Measurements from ENCODE around the gene CA12. TPM values are rescaled to one million over a fixed set of nuclear protein-coding genes. Genes with fewer than 3 reads are reported as not detected.

Gene CA12
- total RNA-seq, 1 donor from 2014 or later: not detected

DNA sequence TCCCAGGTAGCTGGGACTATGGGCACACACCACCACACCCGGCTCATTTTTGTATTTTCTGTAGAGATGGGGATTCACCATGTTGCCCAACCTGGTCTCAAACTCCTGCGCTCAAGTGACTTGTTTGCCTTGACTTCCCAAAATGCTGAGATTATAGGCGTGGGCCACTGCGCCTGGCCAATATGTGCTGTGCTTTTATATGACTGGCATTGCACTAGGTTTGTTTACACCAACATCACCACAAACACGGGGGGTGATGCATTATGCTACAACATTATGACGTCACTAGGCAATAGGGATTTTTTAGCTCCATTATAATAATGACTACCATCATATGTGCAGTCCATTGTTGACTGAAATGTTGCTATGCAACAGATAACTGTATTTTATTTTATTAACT is 97.3 kb downstream of the CA12 start:
- no peaks in the 10 kb centered on the region for H3K36me3 Mint-ChIP-seq (ENCODE audit: unreplicated experiment)
- DNase-seq: no peak
- H3K27ac Mint-ChIP-seq (ENCODE audit: unreplicated experiment): no peak overlapping the region
- H3K27me3 Mint-ChIP-seq (ENCODE audit: unreplicated experiment): no peaks in the 10 kb centered on the region
- H3K4me3 Mint-ChIP-seq (ENCODE audit: unreplicated experiment): no peak overlapping the region
- no peaks in the 10 kb centered on the region for H3K9me3 Mint-ChIP-seq (ENCODE audit: unreplicated experiment)
- no peak for TF ChIP-seq CTCF (IDR thresholded peaks at IDR 0.05; ENCODE audit: partially characterized antibody, unreplicated experiment)
- H3K4me1 Mint-ChIP-seq (ENCODE audit: low read depth, unreplicated experiment): no peaks in the 10 kb centered on the region

- Mint-ChIP-seq H3K27me3 (ENCODE audit: unreplicated experiment) (no peaks in the 10 kb centered on the region), H3K27ac (ENCODE audit: unreplicated experiment) (no peak overlapping the region), H3K4me3 (ENCODE audit: unreplicated experiment) (no peak overlapping the region), H3K9me3 (ENCODE audit: unreplicated experiment) (no peaks in the 10 kb centered on the region), H3K36me3 (ENCODE audit: unreplicated experiment) (no peaks in the 10 kb centered on the region), H3K4me1 (ENCODE audit: low read depth, unreplicated experiment) (peaks cover 2% of the 10 kb centered on the region)
- no peak for TF ChIP-seq CTCF (IDR thresholded peaks at IDR 0.05; ENCODE audit: partially characterized antibody, unreplicated experiment)
- no peak for DNase-seq
These were observed 98.5 kb downstream of the CA12 start for GRCh38 chr15:63283126-63283525.

DNA sequence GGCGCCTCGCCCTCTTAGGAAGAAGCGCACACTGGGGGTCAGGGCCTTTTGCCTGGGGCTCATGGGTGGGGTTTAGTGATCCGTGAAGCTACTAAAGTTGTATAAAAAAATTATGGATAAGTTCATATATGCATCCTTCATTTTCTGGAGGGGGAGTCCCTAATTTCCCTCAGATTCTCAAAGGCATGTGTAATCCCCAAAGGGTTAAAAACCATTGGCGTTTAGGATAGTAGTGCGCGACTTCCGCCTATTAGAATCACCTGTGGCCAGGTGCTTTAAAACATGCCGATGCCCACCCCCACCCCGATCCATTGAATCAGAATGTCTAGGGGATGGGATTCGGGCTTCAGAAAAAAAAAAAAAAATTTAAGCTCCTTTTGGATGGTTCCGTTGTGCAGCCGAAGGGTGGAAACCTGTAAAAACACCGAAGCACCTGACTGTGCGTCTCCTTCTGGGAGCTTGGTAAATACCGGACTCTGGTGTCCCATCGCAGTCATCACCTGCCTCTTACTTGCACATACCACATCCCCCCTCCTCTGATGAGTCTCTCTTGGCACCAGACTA is 103.7 kb downstream of the CA12 start:
- peaks cover 2% of the 10 kb centered on the region for H3K9me3 Mint-ChIP-seq (ENCODE audit: unreplicated experiment)
- H3K4me3 Mint-ChIP-seq (ENCODE audit: unreplicated experiment): peak overlapping the region; percentile 89
- no peaks in the 10 kb centered on the region for H3K27me3 Mint-ChIP-seq (ENCODE audit: unreplicated experiment)
- peaks cover 3% of the 10 kb centered on the region for H3K36me3 Mint-ChIP-seq (ENCODE audit: unreplicated experiment)
- H3K4me1 Mint-ChIP-seq (ENCODE audit: low read depth, unreplicated experiment): peaks cover 15% of the 10 kb centered on the region
- no peak for DNase-seq
- H3K27ac Mint-ChIP-seq (ENCODE audit: unreplicated experiment): no peak overlapping the region
- no peak for TF ChIP-seq CTCF (IDR thresholded peaks at IDR 0.05; ENCODE audit: partially characterized antibody, unreplicated experiment)

DNA sequence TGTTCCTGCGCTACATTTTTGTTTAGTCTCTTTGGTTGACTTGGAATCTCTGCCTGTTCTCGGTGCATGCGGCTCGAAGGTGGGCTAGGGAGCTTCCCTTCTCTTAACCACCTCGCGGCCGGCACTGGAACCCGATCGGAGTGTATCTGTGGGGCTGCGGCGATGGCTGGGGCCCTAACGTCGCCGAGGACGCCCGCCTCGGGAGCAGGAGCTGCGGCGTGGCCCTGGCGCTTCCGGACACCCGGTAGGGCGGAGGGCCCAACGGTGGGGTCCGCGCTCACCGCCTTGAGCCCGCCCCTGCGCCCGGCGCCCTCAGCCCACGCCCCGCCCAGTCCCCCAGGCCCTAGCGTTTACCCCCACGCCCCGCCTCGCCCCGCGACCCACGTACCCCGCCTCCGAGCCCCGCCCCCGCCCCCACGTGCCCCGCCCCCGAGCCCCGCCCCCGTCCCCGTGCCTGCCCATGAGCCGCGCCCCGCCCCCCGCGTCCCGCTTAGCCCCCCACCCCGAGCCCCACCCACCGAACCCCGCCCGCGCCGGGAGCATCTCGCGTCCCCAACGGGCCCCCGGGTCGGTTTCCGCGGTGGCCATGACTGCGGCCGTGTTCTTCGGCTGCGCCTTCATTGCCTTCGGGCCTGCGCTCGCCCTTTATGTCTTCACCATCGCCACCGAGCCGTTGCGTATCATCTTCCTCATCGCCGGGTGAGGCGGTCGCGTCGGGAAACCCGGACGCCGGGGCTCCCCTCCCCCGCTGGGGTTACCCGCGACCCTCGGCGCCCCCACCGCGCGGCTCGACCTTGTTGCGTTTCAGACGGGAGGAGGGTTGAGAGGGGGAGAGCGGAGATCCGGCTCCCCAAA is 104.4 kb downstream of the CA12 start, which contains the start of gene APH1B:
Gene APH1B, plus strand, starts transcription at position 568 of the 855 bp plus-strand sequence. Its CDS starts 19 bp downstream, at position 587.
- peaks cover 15% of the 10 kb centered on the region for H3K4me1 Mint-ChIP-seq (ENCODE audit: low read depth, unreplicated experiment)
- DNase-seq: peak; percentile 77
- peak within 1 kb of the TSS; percentile 79 for H3K27ac Mint-ChIP-seq (ENCODE audit: unreplicated experiment)
- TF ChIP-seq CTCF (IDR thresholded peaks at IDR 0.05; ENCODE audit: partially characterized antibody, unreplicated experiment): no peak
- H3K4me3 Mint-ChIP-seq (ENCODE audit: unreplicated experiment): peak within 1 kb of the TSS; percentile 89
- H3K9me3 Mint-ChIP-seq (ENCODE audit: unreplicated experiment): peaks cover 2% of the 10 kb centered on the region
- peaks cover 1% of the 10 kb centered on the region for H3K27me3 Mint-ChIP-seq (ENCODE audit: unreplicated experiment)
- H3K36me3 Mint-ChIP-seq (ENCODE audit: unreplicated experiment): peaks cover 6% of the 10 kb centered on the region
